HG02610 (cell line): ENCODE measurements around the gene ANXA3.
"Not testable (repeated sequence)": the region's sequence is repeated elsewhere in the genome, so short reads cannot be mapped to it uniquely, and the experiment has no call there.

Source experiments
- ATAC-seq: cut with Tn5 transposase; IDR thresholded peaks from one replicate; pipeline ENCODE4 v1.9.1; 2021; ENCODE audit warnings: mild to moderate bottlenecking, moderate library complexity; ENCODE audit not compliant: unreplicated experiment

Gene ANXA3

GRCh38 chr4:78542373-78542772 is 9.2 kb upstream of the ANXA3 start:
- ATAC-seq: no peak

GRCh38 chr4:78543424-78544125 is 8.0 kb upstream of the ANXA3 start:
- no peak for ATAC-seq

GRCh38 chr4:78544678-78545077 is 6.9 kb upstream of the ANXA3 start:
- no peak for ATAC-seq

GRCh38 chr4:78545275-78546246 is 6.0 kb upstream of the ANXA3 start:
- no peak for ATAC-seq

GRCh38 chr4:78547899-78548298 is 3.7 kb upstream of the ANXA3 start:
- not testable (repeated sequence) for ATAC-seq

GRCh38 chr4:78548889-78549288 is 2.7 kb upstream of the ANXA3 start:
- not testable (repeated sequence) for ATAC-seq

GRCh38 chr4:78552389-78553042 is 946 bp downstream of the ANXA3 start:
- ATAC-seq: no peak

- ATAC-seq: no peak
Observed at GRCh38 chr4:78553043-78553396, 1.4 kb downstream of the ANXA3 start.

GRCh38 chr4:78553529-78554060 is 2.0 kb downstream of the ANXA3 start:
- no peak for ATAC-seq

GRCh38 chr4:78556665-78557064 is 5.1 kb downstream of the ANXA3 start:
- no peak for ATAC-seq

- ATAC-seq: no peak
Observed at GRCh38 chr4:78557841-78558240, 6.3 kb downstream of the ANXA3 start.

- ATAC-seq: no peak
Observed at GRCh38 chr4:78558410-78558809, 6.8 kb downstream of the ANXA3 start.

GRCh38 chr4:78560296-78560963 is 8.9 kb downstream of the ANXA3 start:
- no peak for ATAC-seq

- no peak for ATAC-seq
Observed at GRCh38 chr4:78561677-78562076, 10.1 kb downstream of the ANXA3 start.

- no peak for ATAC-seq
Observed at GRCh38 chr4:78562687-78563086, 11.1 kb downstream of the ANXA3 start.

GRCh38 chr4:78565971-78566372 is 14.4 kb downstream of the ANXA3 start:
- ATAC-seq: no peak

GRCh38 chr4:78566834-78567499 is 15.4 kb downstream of the ANXA3 start:
- peak; percentile 86 for ATAC-seq

- no peak for ATAC-seq
Observed at GRCh38 chr4:78567500-78568060, 16.0 kb downstream of the ANXA3 start.

- peak; percentile 45 for ATAC-seq
Observed at GRCh38 chr4:78568640-78569305, 17.2 kb downstream of the ANXA3 start.
